Stimulated activated CD4-positive, alpha-beta T cell treated with anti-CD3 and anti-CD28 coated beads, Interleukin-4, amount 100 ng/mL, for 48 hours (primary cell): ENCODE data around the gene KRAS.

ENCODE experiments used
- DNase-seq, 2 donors: peaks; one replicate each; pipeline ENCODE4 v3.0.0-alpha.2; 2020; ENCODE audit warnings: low read depth in 2 of 2

The KRAS gene

GRCh38 chr12:25195056-25195971 is 55.4 kb downstream of the KRAS start, which contains the start of the genes DNAI7 and ETFRF1:
TSS of gene DNAI7 (minus strand) at chr12:25195160. CDS start at chr12:25195078, 82 bp downstream.
TSS of gene ETFRF1 (plus strand) at chr12:25195237. CDS start at chr12:25203957, 8,720 bp downstream.
- DNase-seq = peak; percentile 95 to 96

DNA sequence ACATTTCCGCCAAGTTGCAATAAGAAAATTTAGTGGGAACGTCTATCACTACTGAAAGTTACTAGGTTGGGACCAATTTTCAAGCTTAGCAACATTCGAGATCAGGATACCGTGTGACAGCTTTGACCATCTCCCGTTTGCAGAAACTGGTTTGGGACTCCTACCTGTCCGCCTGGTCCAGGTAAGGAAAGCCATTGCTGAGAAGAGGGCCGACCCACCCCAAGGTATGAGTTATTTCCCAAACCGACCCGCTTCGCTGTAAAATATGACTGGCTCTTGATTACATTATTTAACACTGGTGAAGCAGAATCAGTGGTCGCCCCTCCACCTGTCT is 56.0 kb downstream of the KRAS start:
- DNase-seq = no peak

DNA sequence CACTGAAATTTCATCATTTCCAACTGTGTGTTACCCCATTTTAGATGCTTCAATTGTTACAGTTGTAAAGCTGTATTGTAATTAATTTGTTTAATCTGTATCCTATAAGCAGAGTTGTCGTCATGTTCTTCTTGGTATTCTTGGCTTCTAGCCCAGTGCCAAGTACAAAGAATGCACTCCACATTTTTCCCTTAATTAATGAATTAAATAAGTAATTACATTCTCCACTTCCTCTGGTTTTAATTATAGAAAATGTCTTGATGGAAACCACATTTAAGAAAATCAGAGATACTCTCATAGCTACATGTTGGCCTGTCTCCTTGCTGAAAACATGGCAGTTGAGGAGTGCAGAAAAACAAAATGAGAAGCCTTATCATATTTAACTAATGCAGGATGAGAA is 56.5 kb downstream of the KRAS start:
- no peak for DNase-seq

DNA sequence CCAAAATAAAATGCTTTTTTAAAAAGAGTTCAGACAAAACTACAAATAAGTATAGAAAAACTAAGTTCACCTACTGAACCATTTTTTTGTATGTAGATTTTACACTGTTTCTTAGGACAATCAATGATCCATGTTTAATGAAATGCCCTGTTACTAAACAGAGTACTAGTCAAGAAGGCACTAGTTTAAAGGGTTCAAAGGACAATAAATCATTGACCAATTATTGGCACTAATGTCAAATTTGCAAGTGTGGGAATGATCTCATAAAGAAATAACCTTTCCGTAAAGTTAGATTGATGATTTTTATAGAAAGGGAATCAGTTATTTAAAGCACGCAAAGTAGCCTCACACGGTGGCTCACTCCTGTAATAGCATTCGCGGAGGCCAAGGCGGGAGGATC is 59.9 kb downstream of the KRAS start:
- DNase-seq = no peak

GRCh38 chr12:25189656-25190055 is 61.1 kb downstream of the KRAS start:
- DNase-seq = no peak

DNA sequence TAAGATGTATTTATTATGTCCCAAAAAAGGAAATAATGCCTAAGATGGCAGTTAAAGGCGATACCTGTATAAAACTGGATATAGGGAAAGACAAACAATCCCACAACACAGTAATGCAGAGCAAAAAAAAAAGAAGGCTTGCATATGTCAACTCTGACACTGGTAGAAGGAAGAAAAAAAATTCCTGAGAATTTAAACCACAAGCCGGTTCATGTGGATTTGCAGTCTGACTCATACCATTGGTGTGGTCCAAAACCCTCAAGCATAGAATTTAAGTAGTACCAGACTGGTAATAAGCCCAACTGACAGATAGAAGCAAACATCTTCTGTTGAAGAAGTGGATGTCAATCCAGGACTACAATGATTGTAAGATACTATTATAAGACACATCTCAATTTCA is 62.9 kb downstream of the KRAS start:
- DNase-seq = no peak

DNA sequence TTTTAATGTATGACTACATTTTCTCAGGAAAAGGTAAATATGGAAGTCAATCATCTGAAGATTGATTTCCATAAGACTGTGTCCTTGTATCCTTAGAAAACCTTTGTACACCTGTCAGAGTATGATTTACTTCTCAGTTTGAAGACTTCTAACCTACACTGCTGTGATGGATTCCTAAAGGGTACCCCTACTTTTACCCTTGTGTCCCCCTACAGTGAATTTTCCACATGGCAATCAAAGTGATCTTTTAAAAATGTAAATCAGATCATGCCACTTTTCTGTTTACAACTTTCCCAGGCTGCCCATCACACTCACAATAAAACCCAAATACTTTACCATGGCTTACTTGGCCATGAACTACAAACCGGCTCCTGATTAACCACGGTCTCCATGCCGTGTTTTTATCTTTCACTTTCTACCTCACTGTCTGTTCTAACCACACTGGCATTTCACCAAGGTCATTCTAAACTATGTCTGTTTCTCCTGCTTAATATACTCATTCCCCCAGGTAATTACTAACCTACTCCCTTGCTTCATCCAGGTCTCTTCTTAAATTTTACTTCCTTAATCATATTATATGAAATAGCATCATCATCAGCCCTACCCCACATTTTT is 63.8 kb downstream of the KRAS start:
- no peak for DNase-seq

DNA sequence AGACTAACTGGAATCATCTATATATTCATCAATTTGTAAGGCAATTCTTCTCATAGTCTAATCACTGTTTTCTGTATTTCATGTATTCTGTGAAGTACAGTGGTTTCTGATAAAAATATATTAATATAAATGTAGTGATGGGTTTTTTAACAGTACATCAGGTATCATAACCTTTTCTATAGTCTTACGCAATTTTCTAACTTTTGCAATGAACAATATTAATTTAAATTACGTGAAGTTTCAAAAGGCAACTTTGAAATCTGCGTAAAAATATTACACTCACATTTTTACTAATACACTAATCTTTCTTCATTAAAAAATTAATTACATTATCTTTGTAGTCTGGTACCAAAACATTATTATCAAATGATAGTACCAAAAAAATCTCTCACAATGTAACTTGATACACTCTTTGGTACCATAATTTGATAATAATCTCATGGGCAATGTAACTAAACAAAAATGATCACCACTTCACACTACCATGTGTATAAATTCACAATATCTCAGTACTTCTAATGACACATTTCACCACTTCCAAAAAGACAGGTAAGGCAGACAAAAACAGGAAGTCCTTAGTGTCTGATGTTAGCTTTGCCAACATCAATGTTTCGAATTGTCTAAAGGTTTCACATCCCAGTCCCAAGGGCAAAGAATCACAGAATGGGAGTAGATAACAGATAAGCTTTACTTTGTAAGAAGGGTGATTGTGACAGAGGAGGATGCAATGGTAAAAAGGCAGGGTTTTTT is 64.5 kb downstream of the KRAS start:
- DNase-seq = no peak

DNA sequence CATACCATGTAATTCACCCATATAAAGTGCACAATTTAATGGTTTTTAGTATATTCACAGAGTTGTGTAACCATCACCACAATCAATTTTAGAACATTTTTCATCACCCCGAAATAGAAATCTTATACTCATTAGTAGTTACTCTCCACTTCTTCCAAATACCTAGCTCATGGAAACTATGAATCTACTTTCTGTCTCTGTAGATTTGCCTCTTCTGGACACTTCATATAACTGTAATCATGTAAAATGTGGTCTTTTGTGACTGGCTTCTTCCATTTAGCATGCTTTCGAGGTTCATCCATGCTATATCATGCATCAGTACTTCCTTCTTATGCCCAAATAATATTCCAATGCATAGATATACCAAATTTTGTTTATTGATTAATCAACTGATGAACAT is 66.6 kb downstream of the KRAS start:
- DNase-seq = no peak

DNA sequence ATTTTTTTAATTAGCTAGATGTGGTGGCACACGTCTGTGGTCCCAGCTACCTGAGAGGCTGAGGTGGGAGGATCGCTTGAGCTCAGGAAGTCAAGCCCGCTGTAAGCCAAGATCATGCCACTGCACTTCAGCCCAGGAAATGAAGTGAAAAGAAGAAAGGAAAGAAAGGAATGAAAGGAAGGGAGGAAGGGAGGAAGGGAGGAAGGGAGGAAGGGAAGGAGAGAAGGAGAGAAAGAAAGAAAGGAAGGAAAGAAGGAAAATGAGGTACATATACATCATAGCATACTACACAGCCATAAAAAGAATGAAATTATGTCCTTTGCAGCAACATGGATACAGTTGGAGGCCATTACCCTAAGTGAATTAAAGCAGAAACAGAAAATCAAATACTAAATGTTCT is 68.0 kb downstream of the KRAS start:
- no peak for DNase-seq

DNA sequence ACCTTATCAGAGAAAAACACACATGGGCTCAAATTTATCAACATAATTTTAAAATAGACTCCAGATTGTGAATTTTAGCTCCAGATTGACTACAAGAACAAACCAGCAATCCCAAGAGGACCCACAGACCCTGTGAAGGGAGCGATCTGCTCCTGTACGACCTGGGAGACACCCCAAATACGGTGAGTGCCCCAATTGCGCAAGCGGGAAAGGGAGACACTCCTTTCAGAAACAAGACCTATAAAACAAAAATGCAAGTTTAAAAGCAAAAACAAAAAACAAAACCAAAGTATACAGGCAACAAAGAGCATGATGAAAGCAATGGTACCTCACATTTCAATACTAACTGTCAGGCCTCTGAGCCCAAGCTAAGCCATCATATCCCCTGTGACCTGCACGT is 87.9 kb downstream of the KRAS start:
- DNase-seq = no peak

DNA sequence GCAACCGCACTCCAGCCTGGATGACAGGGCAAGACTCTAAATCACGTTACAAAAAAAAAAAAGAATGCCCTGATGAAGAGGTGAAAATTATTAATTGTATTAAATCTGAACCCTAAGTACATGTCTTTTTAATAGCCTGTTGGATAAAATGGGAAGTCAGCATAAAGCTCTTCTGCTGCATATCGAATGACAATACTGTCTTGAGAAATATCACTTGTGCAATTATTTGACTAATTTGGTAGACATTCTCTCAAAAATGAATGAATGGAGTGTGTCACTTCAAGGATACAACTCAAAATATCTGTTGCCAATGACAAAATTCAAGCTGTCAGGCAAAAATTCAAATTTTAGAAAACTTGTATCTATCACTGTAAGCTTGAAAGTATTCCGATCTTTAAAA is 94.7 kb downstream of the KRAS start:
- DNase-seq = no peak

DNA sequence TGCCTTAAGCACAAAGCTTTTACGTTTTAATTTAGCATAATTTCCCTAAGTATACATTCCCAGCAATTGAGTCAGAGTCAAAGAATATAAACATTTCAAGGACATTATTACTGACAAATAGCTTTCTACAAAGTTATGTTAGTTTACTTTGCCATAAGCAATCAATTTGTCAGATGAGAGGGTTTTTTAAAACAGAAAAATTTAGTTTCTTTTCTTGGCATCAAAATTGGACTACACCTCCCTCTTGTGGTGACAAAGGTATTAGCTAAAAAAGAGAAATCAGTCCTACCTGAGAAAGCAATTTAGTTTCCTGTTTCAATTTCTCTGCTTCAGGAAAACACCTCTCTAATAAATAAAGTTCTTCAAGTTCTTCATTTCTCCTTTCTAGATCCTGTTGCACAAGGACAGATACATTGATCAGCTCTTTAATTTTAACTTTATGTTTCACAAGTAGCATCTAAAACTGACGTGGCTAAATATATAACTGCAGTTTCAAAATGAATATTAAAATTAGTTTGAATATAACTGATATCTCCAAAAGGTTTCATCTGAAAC is 95.6 kb downstream of the KRAS start:
- DNase-seq = no peak
